GM06990 (cell line): ENCODE results near the gene WDFY4.

ENCODE experiments used
- DNase-seq: peaks from one replicate; pipeline ENCODE4 v3.0.0-alpha.2; 2011; ENCODE audit not compliant: insufficient read length; ENCODE audit errors: extremely low read depth
- H3K27me3 ChIP-seq: replicated peaks from 2 replicates; pipeline ENCODE4 v1.6.0; 2011; ENCODE audit warnings: low read length; ENCODE audit not compliant: control insufficient read depth, insufficient read depth
- H3K36me3 ChIP-seq: 2 replicates; pipeline ENCODE4 v1.5.1; 2011; ENCODE audit warnings: low read length; ENCODE audit not compliant: control insufficient read depth, insufficient read depth
- H3K4me3 ChIP-seq: replicated peaks from 2 replicates; pipeline ENCODE4 v1.5.1; 2011; ENCODE audit warnings: low read depth, mild to moderate bottlenecking, control low read depth, low read length
- CTCF ChIP-seq: IDR thresholded peaks from 2 replicates; pipeline ENCODE4 v1.5.1; 2011; ENCODE audit warnings: low read length, control low read depth, mild to moderate bottlenecking, inconsistent platforms; ENCODE audit not compliant: insufficient read depth, poor library complexity, severe bottlenecking

The WDFY4 gene

GRCh38 chr10:48913674-48914073, 229.0 kb downstream of the WDFY4 start:
- Histone ChIP-seq H3K4me3 (no peak overlapping the region), H3K27me3 (no peaks in the 10 kb centered on the region), H3K36me3 (peaks cover 12% of the 10 kb centered on the region)
- no peak for DNase-seq
- TF ChIP-seq CTCF = no peak

- DNase-seq = no peak
- Histone ChIP-seq H3K27me3 (no peaks in the 10 kb centered on the region), H3K36me3 (peaks cover 6% of the 10 kb centered on the region), H3K4me3 (no peak overlapping the region)
- TF ChIP-seq CTCF = no peak
These were observed 239.1 kb downstream of the WDFY4 start for GRCh38 chr10:48923748-48924147.

- no peak for DNase-seq
- H3K36me3 ChIP-seq = peaks cover 8% of the 10 kb centered on the region
- TF ChIP-seq CTCF = no peak
- H3K27me3 ChIP-seq = no peaks in the 10 kb centered on the region
- no peak overlapping the region for H3K4me3 ChIP-seq
These were observed 240.3 kb downstream of the WDFY4 start for GRCh38 chr10:48924988-48925387.

GRCh38 chr10:48926255-48926654, 241.6 kb downstream of the WDFY4 start:
- Histone ChIP-seq H3K36me3 (peaks cover 8% of the 10 kb centered on the region), H3K4me3 (no peak overlapping the region), H3K27me3 (no peaks in the 10 kb centered on the region)
- DNase-seq = no peak
- no peak for TF ChIP-seq CTCF

GRCh38 chr10:48926764-48927540, 242.3 kb downstream of the WDFY4 start:
- no peak for TF ChIP-seq CTCF
- DNase-seq = no peak
- H3K36me3 ChIP-seq = peaks cover 10% of the 10 kb centered on the region

More at GRCh38 chr10:48926764-48927540, 242.3 kb downstream of the WDFY4 start:
- no peak overlapping the region for H3K4me3 ChIP-seq
- no peaks in the 10 kb centered on the region for H3K27me3 ChIP-seq
